GM21619 (cell line): ENCODE results near the gene LAMP1.
"Not testable (repeated sequence)": the region's sequence is repeated elsewhere in the genome, so short reads cannot be mapped to it uniquely, and the experiment has no call there.

Source experiments
- ATAC-seq: cut with Tn5 transposase; IDR thresholded peaks from one replicate; pipeline ENCODE4 v1.9.1; 2021; ENCODE audit not compliant: unreplicated experiment

The LAMP1 gene, protein sequence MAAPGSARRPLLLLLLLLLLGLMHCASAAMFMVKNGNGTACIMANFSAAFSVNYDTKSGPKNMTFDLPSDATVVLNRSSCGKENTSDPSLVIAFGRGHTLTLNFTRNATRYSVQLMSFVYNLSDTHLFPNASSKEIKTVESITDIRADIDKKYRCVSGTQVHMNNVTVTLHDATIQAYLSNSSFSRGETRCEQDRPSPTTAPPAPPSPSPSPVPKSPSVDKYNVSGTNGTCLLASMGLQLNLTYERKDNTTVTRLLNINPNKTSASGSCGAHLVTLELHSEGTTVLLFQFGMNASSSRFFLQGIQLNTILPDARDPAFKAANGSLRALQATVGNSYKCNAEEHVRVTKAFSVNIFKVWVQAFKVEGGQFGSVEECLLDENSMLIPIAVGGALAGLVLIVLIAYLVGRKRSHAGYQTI

GRCh38 chr13:113296823-113297369 is at the start of gene LAMP1:
TSS of gene LAMP1 (plus strand) at chr13:113297239. CDS start at chr13:113297435, 196 bp downstream.
- peak; percentile 69 for ATAC-seq

DNA sequence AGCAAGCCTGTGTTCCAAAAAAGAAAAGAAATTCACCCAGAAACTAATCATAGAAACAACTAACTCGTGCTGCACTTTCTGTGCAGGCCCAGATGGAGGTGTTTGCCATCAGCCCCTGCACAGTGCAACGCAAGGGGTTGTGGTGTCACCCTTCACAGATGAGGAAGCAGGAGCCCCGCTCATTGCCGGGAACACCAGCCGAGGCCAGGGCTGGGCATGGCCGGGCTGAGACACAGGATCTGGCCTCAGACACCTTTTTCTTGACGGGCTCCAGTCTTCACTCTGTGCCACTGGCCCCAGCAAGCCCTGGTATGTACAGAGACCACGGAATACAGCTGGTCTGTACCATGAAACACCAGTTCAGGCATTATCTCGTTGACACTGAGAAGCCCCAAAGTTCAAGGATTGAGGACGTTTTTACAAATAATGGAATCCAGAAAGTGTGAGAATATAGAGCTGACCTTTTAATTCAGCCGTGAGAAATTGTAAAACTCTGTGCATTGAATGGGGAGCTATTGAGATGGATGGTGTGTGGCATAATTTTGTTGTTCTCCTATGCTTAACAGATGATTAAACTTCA is 44.4 kb upstream of the LAMP1 start:
- ATAC-seq = no peak

DNA sequence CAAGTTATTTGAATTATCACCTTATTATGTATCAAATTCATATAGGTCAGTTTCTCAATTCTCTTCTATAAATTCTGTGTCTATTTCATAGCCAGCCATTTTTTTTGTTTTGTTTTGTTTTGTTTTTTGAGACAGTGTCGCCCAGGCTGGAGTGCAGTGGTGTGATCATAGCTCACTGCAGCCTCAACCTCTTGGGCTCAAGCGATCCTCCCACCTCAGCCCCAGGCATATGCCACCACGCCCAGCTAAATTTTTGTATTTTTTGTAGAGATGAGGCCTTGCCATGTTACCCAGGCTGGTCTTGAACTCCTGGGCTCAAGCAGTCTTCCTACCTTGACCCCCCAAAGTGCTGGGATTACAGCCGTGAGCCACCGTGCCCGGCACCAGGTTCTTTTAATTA is 39.1 kb upstream of the LAMP1 start:
- not testable (repeated sequence) for ATAC-seq

GRCh38 chr13:113258321-113259054 is 38.6 kb upstream of the LAMP1 start:
- ATAC-seq = no peak

DNA sequence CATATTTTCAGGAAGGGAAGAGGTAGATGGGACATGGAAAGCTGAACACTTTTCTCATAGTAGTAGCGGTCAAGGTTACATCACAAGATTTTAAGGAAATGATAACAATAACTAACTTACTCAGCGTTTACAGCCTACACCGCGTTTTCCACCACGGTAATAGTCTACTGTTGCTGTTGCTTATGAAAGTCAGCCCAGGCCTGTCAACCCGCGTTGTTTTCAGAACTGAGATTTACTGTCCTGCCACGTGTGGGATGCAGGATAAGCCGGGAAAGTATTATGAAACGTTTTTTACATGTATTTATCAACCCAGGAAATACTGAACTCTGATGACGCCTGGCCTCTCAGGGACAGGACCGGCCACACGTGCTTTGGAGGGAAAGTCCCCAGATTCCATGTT is 36.0 kb upstream of the LAMP1 start:
- no peak for ATAC-seq

DNA sequence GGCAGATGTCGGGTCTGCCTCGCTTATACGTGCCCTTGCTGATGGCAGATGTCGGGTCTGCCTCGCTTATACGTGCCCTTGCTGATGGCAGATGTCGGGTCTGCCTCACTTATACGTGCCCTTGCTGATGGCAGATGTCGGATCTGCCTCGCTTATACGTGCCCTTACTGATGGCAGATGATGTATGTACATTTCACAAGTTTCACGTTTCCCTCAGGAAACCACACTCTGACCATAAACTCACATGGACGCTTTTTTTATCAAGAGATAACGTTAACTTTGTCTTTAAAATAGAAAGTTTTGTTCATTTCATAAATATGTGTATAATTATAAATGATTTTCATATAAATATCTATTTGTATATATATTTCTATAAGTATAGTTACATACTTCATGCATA is 34.0 kb upstream of the LAMP1 start:
- ATAC-seq = not testable (repeated sequence)

DNA sequence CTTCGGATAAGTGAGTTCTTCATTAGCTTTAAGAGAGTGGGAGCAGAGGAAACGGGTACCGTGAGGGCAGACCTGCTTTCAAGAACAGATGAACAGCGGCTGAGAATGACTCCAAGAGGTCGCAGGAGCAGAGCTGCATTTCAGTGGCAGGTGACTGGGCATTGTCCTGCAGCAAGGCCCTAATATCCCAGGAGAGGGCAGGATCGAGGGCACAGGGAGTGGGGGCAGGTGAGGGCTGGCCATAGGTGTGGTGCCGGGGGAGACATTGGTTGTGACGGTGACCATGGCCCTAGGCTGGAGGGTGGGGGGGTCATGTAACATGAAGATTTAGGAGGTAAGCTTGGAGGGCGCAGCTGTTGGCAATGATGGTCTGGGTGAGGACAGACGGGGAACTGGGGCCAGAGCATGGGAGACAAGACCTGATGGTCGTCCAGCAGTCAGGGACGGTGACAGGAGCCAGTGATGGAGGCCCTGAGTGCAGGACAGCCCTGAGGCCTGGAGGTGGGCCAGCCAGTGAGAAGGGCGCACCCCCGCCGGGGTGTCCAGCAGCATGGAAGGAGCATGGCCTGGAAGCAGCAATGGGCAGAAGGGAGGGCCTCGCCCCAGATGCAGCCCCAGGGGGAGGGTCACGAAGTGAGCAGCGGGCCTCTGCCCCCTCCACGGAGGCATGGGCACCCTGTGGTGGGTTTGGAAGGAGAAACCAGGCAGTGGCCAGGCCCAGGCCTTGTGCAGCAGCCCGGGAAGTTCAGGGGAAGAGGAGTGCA is 29.2 kb upstream of the LAMP1 start:
- ATAC-seq = no peak

- ATAC-seq = no peak
These were observed 25.0 kb upstream of the LAMP1 start for GRCh38 chr13:113272031-113272430.

DNA sequence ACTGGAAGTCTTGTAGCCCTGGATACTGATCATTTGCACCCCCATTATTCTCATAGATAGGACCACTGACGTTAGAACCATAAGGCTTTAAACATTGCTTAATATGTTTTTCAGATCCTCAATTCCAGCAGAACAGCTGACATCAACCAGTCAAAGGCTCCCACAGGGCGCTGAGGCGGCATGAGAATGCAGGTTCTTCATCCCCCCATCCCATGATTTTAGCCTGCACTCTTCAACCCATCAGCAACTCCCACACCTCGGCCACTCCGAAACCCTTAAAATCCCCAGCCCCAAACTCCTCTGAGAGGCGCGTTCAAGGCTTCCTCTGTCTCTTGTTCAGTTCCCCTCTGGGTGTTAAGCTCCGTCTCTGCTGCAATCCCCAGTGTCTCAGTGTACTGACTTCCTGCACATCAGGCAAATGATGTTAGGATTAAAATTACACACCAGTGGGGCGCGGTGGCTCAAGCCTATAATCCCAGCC is 24.3 kb upstream of the LAMP1 start:
- no peak for ATAC-seq

DNA sequence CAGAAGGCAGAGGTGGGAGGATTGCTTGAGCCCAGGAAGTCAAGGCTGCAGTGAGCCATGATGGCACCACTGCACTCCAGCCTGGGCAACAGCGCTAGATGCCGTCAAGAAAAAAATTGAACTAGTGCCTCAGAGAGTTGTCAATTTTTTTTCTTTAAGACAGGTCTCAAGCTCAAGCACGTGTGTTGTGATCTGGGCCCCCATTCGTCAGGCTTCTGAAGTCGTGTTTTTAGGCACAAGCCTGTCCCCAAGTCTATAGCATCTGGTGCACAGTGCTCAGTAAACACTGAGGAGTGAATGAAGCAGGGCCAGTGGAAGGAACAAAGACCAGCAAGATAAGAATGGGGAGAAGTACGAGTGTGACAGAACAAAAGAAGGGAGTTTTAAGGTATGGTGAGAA is 23.7 kb upstream of the LAMP1 start:
- no peak for ATAC-seq

- ATAC-seq = no peak
These were observed 23.0 kb upstream of the LAMP1 start for GRCh38 chr13:113273851-113274590.

GRCh38 chr13:113274721-113275120 is 22.3 kb upstream of the LAMP1 start:
- no peak for ATAC-seq

- no peak for ATAC-seq
These were observed 21.7 kb upstream of the LAMP1 start for GRCh38 chr13:113275387-113275786.

GRCh38 chr13:113280126-113280525 is 16.9 kb upstream of the LAMP1 start:
- no peak for ATAC-seq

DNA sequence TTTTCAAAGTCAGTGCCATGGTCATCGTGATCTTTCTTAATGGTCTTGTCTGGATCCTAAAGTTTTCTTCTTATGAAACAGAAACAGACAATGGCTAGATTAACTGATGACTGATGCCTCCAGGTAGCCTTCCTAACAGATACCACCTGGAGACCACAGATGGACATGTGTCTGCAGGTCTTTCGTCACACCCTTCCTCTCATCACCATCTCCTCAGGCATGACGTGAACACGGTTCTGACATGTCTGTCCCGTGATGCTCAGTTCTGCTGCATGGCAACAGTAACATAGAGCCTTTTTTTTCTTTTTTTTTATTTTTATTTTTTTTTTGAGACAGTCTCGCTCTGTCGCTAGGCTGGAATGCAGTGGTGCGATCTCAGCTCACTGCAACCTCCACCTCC is 13.1 kb upstream of the LAMP1 start:
- ATAC-seq = no peak

DNA sequence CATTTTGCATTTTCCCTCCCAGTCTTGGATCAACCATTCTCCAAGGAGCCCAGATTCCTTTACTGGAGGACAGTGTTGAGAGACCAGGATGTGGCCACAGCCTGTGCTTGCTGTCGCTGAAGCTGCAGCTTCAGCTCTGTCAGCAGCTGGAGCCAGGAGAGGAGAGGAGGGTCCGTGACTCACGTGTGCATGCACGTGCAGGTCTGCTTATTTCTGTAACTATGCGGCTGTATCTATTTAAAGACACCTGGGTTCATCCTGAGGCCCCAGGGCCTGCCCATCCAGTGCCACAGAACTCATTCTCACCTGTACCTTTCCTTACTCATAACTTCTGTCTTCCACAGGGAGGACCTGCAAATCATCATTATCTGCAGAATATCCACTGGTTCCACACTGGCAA is 8.2 kb upstream of the LAMP1 start:
- no peak for ATAC-seq

- ATAC-seq = no peak
These were observed 5.9 kb upstream of the LAMP1 start for GRCh38 chr13:113291129-113291528.

GRCh38 chr13:113292021-113292862 is 4.8 kb upstream of the LAMP1 start:
- no peak for ATAC-seq

DNA sequence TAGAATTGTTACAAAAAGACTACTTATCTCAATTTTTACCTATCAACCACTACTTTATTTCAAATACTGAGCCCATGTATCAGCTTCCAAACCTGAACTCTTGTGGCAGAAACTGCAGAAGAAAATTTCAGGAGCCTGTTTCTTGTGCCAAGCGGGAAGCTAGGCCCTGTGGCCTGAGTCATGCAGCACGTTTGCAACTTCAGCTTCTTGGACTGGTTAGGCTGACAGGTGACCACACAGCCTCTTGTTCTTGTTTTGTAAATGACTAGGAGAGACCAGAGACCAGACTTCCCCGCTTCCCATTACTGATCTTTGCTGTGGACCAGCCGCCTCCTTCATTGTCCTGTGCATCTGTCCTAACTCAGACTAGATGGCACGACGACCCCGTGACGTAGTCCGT is 3.4 kb upstream of the LAMP1 start:
- ATAC-seq = no peak
